GM23338 (cell line): ENCODE measurements around the gene NOPCHAP1. TPM values are rescaled to one million over a fixed set of nuclear protein-coding genes. Genes with fewer than 3 reads are reported as not detected.

Experiments
- ATAC-seq: fragments of 200-7000 bp; cut with Tn5 transposase; 3 replicates; pipeline ENCODE4 v1.9.1; 2020
- DNase-seq: peaks from one replicate; pipeline ENCODE4 v3.0.0-alpha.2; 2015; ENCODE audit warnings: low spot score
- H2AFZ ChIP-seq: fragments of 200-600 bp; sonication (generic); 2 replicates; pipeline ENCODE4 v1.8.0; 2016; ENCODE audit warnings: antibody characterized with exemption, mild to moderate bottlenecking, moderate library complexity
- H3F3A ChIP-seq: fragments of 200-600 bp; sonication (generic); replicated peaks from 2 replicates; pipeline ENCODE4 v1.8.0; 2017; ENCODE audit warnings: antibody characterized with exemption, mixed run types, low read depth
- H3K27ac ChIP-seq: fragments of 200-600 bp; sonication (generic); 2 replicates; pipeline ENCODE4 v1.6.1; 2016; ENCODE audit warnings: low read depth
- H3K27me3 ChIP-seq: fragments of 200-600 bp; sonication (generic); 2 replicates; pipeline ENCODE4 v1.8.0; 2016; ENCODE audit warnings: mild to moderate bottlenecking, mixed run types, moderate library complexity; ENCODE audit not compliant: insufficient read depth
- H3K36me3 ChIP-seq: fragments of 200-600 bp; sonication (generic); 2 replicates; pipeline ENCODE4 v1.8.0; 2016; ENCODE audit warnings: mild to moderate bottlenecking; ENCODE audit not compliant: insufficient read depth
- H3K4me1 ChIP-seq: fragments of 200-600 bp; sonication (generic); 2 replicates; pipeline ENCODE4 v1.8.0; 2016; ENCODE audit warnings: mild to moderate bottlenecking, moderate library complexity; ENCODE audit not compliant: insufficient read depth
- H3K4me2 ChIP-seq: fragments of 200-600 bp; sonication (generic); 2 replicates; pipeline ENCODE4 v1.7.1; 2017; ENCODE audit warnings: mixed run types
- H3K4me3 ChIP-seq: fragments of 200-600 bp; sonication (generic); 2 replicates; pipeline ENCODE4 v1.6.1; 2016; ENCODE audit warnings: mixed run types
- H3K79me2 ChIP-seq: fragments of 200-600 bp; sonication (generic); replicated peaks from 2 replicates; pipeline ENCODE4 v1.8.0; 2017; ENCODE audit warnings: mild to moderate bottlenecking; ENCODE audit not compliant: insufficient read depth
- H3K9me2 ChIP-seq: fragments of 200-600 bp; sonication (generic); 2 replicates; pipeline ENCODE4 v1.8.0; 2017; ENCODE audit not compliant: insufficient read depth
- H4K20me1 ChIP-seq: fragments of 200-600 bp; sonication (generic); replicated peaks from 2 replicates; pipeline ENCODE4 v1.8.0; 2017; ENCODE audit warnings: mild to moderate bottlenecking; ENCODE audit not compliant: insufficient read depth
- H3K27ac Mint-ChIP-seq: 2 replicates; pipeline ENCODE4 v1.8.0; 2020; ENCODE audit warnings: inconsistent platforms, mild to moderate bottlenecking, moderate library complexity, mixed read lengths
- H3K27me3 Mint-ChIP-seq: 3 replicates; pipeline ENCODE4 v1.8.0; 2022; ENCODE audit warnings: low read depth, mild to moderate bottlenecking, moderate library complexity, mixed read lengths, inconsistent platforms; ENCODE audit not compliant: insufficient read depth, poor library complexity
- H3K36me3 Mint-ChIP-seq: 3 replicates; pipeline ENCODE4 v1.8.0; 2021; ENCODE audit warnings: low read depth, mild to moderate bottlenecking, inconsistent platforms, moderate library complexity, mixed read lengths
- H3K4me1 Mint-ChIP-seq: 3 replicates; pipeline ENCODE4 v1.8.0; 2020; ENCODE audit warnings: mild to moderate bottlenecking, inconsistent platforms, mixed read lengths
- H3K4me3 Mint-ChIP-seq: 3 replicates; pipeline ENCODE4 v1.8.0; 2021; ENCODE audit warnings: moderate library complexity, mild to moderate bottlenecking, inconsistent platforms, mixed read lengths
- H3K9me3 Mint-ChIP-seq: 3 replicates; pipeline ENCODE4 v1.8.0; 2020; ENCODE audit warnings: moderate library complexity, mild to moderate bottlenecking, inconsistent platforms, mixed read lengths
- CREB1 ChIP-seq: fragments of 250-450 bp; sonication (Bioruptor Pico); IDR thresholded peaks from 2 replicates; pipeline ENCODE4 v1.5.0; 2020; ENCODE audit warnings: low read depth, mild to moderate bottlenecking, moderate library complexity
- CTCF ChIP-seq, 2 experiments: fragments of 200-600 bp in 1 of 2; sonication (generic) in 1 of 2; conservative IDR thresholded peaks; 2 replicates each; pipeline versions ENCODE4 v1.5.1 to v1.6.1; 2016 to 2017; ENCODE audit warnings: antibody characterized with exemption in 2 of 2, low read depth in 2 of 2, mild to moderate bottlenecking in 2 of 2, moderate library complexity in 1 of 2
- ETS1 ChIP-seq: IDR thresholded peaks from 2 replicates; pipeline ENCODE4 v1.6.1; 2016; ENCODE audit warnings: antibody characterized with exemption
- EZH2 ChIP-seq: fragments of 200-600 bp; sonication (generic); IDR thresholded peaks from one replicate; pipeline ENCODE4 v1.8.0; 2017; ENCODE audit warnings: antibody characterized with exemption, mild to moderate bottlenecking, low read depth; ENCODE audit not compliant: unreplicated experiment
- EZH2phosphoT487 ChIP-seq: fragments of 200-600 bp; sonication (generic); IDR thresholded peaks from one replicate; pipeline ENCODE4 v1.8.1; 2018; ENCODE audit warnings: antibody characterized with exemption; ENCODE audit not compliant: unreplicated experiment
- JUNB ChIP-seq: IDR thresholded peaks from one replicate; pipeline ENCODE4 v1.6.1; 2016; ENCODE audit warnings: antibody characterized with exemption; ENCODE audit not compliant: unreplicated experiment
- REST ChIP-seq: IDR thresholded peaks from one replicate; pipeline ENCODE4 v1.6.1; 2018; ENCODE audit warnings: antibody characterized with exemption; ENCODE audit not compliant: unreplicated experiment
- STAT1 ChIP-seq: IDR thresholded peaks from one replicate; pipeline ENCODE4 v1.6.1; 2016; ENCODE audit warnings: antibody characterized with exemption; ENCODE audit not compliant: unreplicated experiment
- ZNF462 ChIP-seq: fragments of 250-450 bp; sonication (Bioruptor Pico); IDR thresholded peaks from 2 replicates; pipeline ENCODE4 v1.5.0; 2020; ENCODE audit warnings: mild to moderate bottlenecking, moderate library complexity
- polyA plus RNA-seq: library from polyadenylated mRNA; unstranded; fragments of >200 nt; fragmentation: Nextera tagmentation; extraction: Ambion mirVana; gene quantifications from 2 replicates; pipeline ENCODE4 v1.2.1, GENCODE V29; 2016
- total RNA-seq: library from RNA; depleted of rRNA; stranded (reverse); fragments of >200 nt; shearing (Covaris generic); gene quantifications from 2 replicates; pipeline ENCODE4 v1.2.3, GENCODE V29; 2014

NOPCHAP1 gene
- total and polyA plus RNA-seq, 2 experiments from 2014 or later: 14.7 to 221 TPM

- TF ChIP-seq ZNF462 (CRISPR knock-in tag): no peak
- no peak for TF ChIP-seq CTCF (conservative IDR thresholded peaks at IDR 0.05; ENCODE audit: low read depth in 2 of 2)
- no peak for TF ChIP-seq CREB1 (CRISPR knock-in tag)
- no peak for TF ChIP-seq STAT1
Observed at GRCh38 chr12:104991565-104992128, 5.5 kb downstream of the NOPCHAP1 start (continued).

- 0 out of 3 replicates have a peak, but pooled peaks cover 2% of the 10 kb centered on the region for H3K4me1 Mint-ChIP-seq
- Histone ChIP-seq H3K79me2 (peaks cover 26% of the 10 kb centered on the region), H3K9me2 (no peaks in the 10 kb centered on the region), H3K27me3 (no peaks in the 10 kb centered on the region), H3K36me3 (peaks cover 43% of the 10 kb centered on the region), H2AFZ (no peak overlapping the region), H3K27ac (no peak overlapping the region), H4K20me1 (peaks cover 14% of the 10 kb centered on the region; the same call in 1 of the 2 replicates), H3K4me1 (no peaks in the 10 kb centered on the region), H3F3A (no peaks in the 10 kb centered on the region), H3K4me3 (no peak overlapping the region), H3K4me2 (no peak overlapping the region)
- H3K4me3 Mint-ChIP-seq: no peak overlapping the region
- no peak overlapping the region for H3K27ac Mint-ChIP-seq
- H3K27me3 Mint-ChIP-seq: peaks cover 3% of the 10 kb centered on the region
- ATAC-seq: no peak
- DNase-seq: no peak
- H3K36me3 Mint-ChIP-seq: peaks cover 93% of the 10 kb centered on the region
- no peaks in the 10 kb centered on the region for H3K9me3 Mint-ChIP-seq
- TF ChIP-seq EZH2: no peak
- TF ChIP-seq CTCF (conservative IDR thresholded peaks at IDR 0.05; ENCODE audit: low read depth in 2 of 2): no peak
- TF ChIP-seq REST: no peak
- TF ChIP-seq JUNB: no peak
- no peak for TF ChIP-seq STAT1
- no peak for TF ChIP-seq ETS1
- TF ChIP-seq EZH2phosphoT487: no peak
Observed at GRCh38 chr12:104994336-104994735, 8.2 kb downstream of the NOPCHAP1 start.
